GM23248 (cell line): ENCODE measurements around the gene TMBIM1.

Source experiments
- EZH2 ChIP-seq: fragments of 200-600 bp; sonication (generic); IDR thresholded peaks from 2 replicates; pipeline ENCODE4 v1.6.1; 2018; ENCODE audit warnings: antibody characterized with exemption, mild to moderate bottlenecking; ENCODE audit not compliant: insufficient read depth, poor library complexity, severe bottlenecking
- EZH2phosphoT487 ChIP-seq: fragments of 200-600 bp; sonication (generic); IDR thresholded peaks from 2 replicates; pipeline ENCODE4 v1.6.1; 2018; ENCODE audit warnings: antibody characterized with exemption, moderate library complexity, mild to moderate bottlenecking, low read depth; ENCODE audit not compliant: insufficient read depth

DNA sequence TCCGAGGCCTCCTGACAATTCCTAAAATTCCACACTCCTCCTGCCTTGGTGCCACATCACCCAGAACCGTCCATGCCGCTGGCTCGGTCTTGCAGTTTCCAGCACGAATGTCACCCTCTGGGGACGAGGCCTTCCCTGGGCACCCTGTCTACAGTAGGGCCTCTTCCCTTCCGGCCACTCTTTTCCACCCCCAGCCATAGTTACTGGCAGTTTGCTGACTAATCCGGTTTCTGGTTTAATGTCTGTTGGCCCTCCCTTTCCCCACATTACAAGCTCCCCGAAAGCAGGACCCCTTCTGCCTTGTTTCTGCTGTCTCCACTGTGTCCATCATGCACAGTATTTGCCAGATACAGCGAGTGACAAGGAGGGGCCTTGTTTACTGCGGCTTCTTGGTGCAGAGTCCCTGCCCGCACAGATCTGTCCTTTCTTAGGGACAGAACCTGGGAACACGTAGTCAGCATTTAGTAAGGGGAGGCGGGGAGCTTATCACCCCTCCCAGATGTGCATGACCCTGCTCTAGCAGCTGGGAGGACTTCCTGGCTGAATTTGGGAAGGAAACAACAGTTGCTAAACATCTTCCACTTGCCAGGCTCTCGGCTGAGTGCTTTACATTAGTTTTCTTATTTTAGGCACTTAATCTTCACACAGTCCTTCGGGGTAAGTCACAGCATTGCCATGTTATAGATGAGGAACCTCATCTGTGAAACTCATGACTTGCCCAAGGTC, 40.8 kb upstream of the TMBIM1 start:
- TF ChIP-seq EZH2 (no peak), EZH2phosphoT487 (no peak)
